Measurements from ENCODE around the gene CDH23. TPM values are rescaled to one million over a fixed set of nuclear protein-coding genes. Genes with fewer than 3 reads are reported as not detected.

Gene CDH23
- total RNA-seq, 1 experiment from 2014 or later, result not detected

GRCh38 chr10:71845410-71846405 lies 449.0 kb downstream of the CDH23 start:
- DNase-seq (no peak), ATAC-seq (no peak)
- H4K20me1 ChIP-seq (ENCODE audit: low read length), result peaks cover 51% of the 10 kb centered on the region
- no peak overlapping the region for H3K27ac ChIP-seq (ENCODE audit: low read length)
- BruUV-seq (replicated peaks), result no TSS peak
- no peak for TF ChIP-seq EZH2 (IDR thresholded peaks at IDR 0.05; ENCODE audit: low read length, unreplicated experiment)
- no peaks in the 10 kb centered on the region for H3K9me3 ChIP-seq (ENCODE audit: low read length)
- H3K27me3 ChIP-seq (ENCODE audit: low read length), result no peaks in the 10 kb centered on the region
- H3K4me1 ChIP-seq (ENCODE audit: insufficient read depth, low read length), result peaks cover 17% of the 10 kb centered on the region; the same call in 1 of the 2 replicates
- H3F3A ChIP-seq (ENCODE audit: low read length, unreplicated experiment), result no peaks in the 10 kb centered on the region
- no peak overlapping the region for H3K4me3 ChIP-seq (ENCODE audit: low read length)
- no peaks in the 10 kb centered on the region for H3K36me3 ChIP-seq (ENCODE audit: low read depth, low read length)
- no peaks in the 10 kb centered on the region for H3K9me2 ChIP-seq (replicated peaks; ENCODE audit: low read length)
- no peak overlapping the region for H3K9ac ChIP-seq (ENCODE audit: low read length)
- intact Hi-C loops (cut with micrococcal nuclease), result no loop called here
- H3K4me2 ChIP-seq (ENCODE audit: low read length), result no peak overlapping the region
- ChIA-PET POLR2A (ENCODE audit: unreplicated experiment) (no interaction called here), CTCF (no interaction called here)
- H3K79me2 ChIP-seq (ENCODE audit: low read length), result peaks cover 99% of the 10 kb centered on the region
- no peak overlapping the region for H2AFZ ChIP-seq (ENCODE audit: low read length)

GRCh38 chr10:71846816-71847215 lies 450.1 kb downstream of the CDH23 start:
- Histone ChIP-seq H4K20me1 (ENCODE audit: low read length) (peaks cover 47% of the 10 kb centered on the region), H3K27ac (ENCODE audit: low read length) (no peak overlapping the region), H3K9me2 (replicated peaks; ENCODE audit: low read length) (no peaks in the 10 kb centered on the region), H3K9me3 (ENCODE audit: low read length) (no peaks in the 10 kb centered on the region), H2AFZ (ENCODE audit: low read length) (no peak overlapping the region), H3K4me2 (ENCODE audit: low read length) (no peak overlapping the region), H3K79me2 (ENCODE audit: low read length) (peaks cover 91% of the 10 kb centered on the region), H3K4me3 (ENCODE audit: low read length) (no peak overlapping the region), H3F3A (ENCODE audit: low read length, unreplicated experiment) (no peaks in the 10 kb centered on the region), H3K36me3 (ENCODE audit: low read depth, low read length) (no peaks in the 10 kb centered on the region), H3K27me3 (ENCODE audit: low read length) (no peaks in the 10 kb centered on the region), H3K4me1 (ENCODE audit: insufficient read depth, low read length) (peaks cover 22% of the 10 kb centered on the region; the same call in 1 of the 2 replicates), H3K9ac (ENCODE audit: low read length) (no peak overlapping the region)
- BruUV-seq (replicated peaks), result no TSS peak
- ChIA-PET POLR2A (ENCODE audit: unreplicated experiment) (no interaction called here), CTCF (interaction anchor here (0.6 kb wide), 1 partner anchor 8 kb away, joined by 4 read pairs; no protein-coding TSS in a partner anchor)
- DNase-seq, result no peak
- TF ChIP-seq EZH2 (IDR thresholded peaks at IDR 0.05; ENCODE audit: low read length, unreplicated experiment), result no peak
- TF ChIP-seq EZH2phosphoT487 (IDR thresholded peaks at IDR 0.05; ENCODE audit: borderline replicate concordance, low read length), result no peak
- no peak for TF ChIP-seq CTCF (conservative IDR thresholded peaks at IDR 0.05; ENCODE audit: low read depth, low read length)
- intact Hi-C loops (cut with micrococcal nuclease), result no loop called here
- no peak for ATAC-seq

GRCh38 chr10:71847418-71847817 lies 450.7 kb downstream of the CDH23 start:
- intact Hi-C loops (cut with micrococcal nuclease), result no loop called here
- POLR2A ChIA-PET (ENCODE audit: unreplicated experiment), result no interaction called here
- no peak for DNase-seq
- BruUV-seq (replicated peaks), result no TSS peak
- H3K4me2 ChIP-seq (ENCODE audit: low read length), result no peak overlapping the region; the same call in 1 of the 2 replicates
- CTCF ChIA-PET, result interaction anchor here (0.6 kb wide), 1 partner anchor 8 kb away, joined by 4 read pairs; no protein-coding TSS in a partner anchor
- no peak overlapping the region for H2AFZ ChIP-seq (ENCODE audit: low read length)
- H3K9ac ChIP-seq (ENCODE audit: low read length), result no peak overlapping the region
- H3K27me3 ChIP-seq (ENCODE audit: low read length), result no peaks in the 10 kb centered on the region
- H4K20me1 ChIP-seq (ENCODE audit: low read length), result peaks cover 47% of the 10 kb centered on the region
- H3K4me3 ChIP-seq (ENCODE audit: low read length), result no peak overlapping the region
- no peaks in the 10 kb centered on the region for H3F3A ChIP-seq (ENCODE audit: low read length, unreplicated experiment)
- peaks cover 22% of the 10 kb centered on the region; the same call in 1 of the 2 replicates for H3K4me1 ChIP-seq (ENCODE audit: insufficient read depth, low read length)
- H3K36me3 ChIP-seq (ENCODE audit: low read depth, low read length), result no peaks in the 10 kb centered on the region
- peaks cover 86% of the 10 kb centered on the region for H3K79me2 ChIP-seq (ENCODE audit: low read length)
- H3K9me3 ChIP-seq (ENCODE audit: low read length), result no peaks in the 10 kb centered on the region
- TF ChIP-seq EZH2 (IDR thresholded peaks at IDR 0.05; ENCODE audit: low read length, unreplicated experiment) (no peak), CTCF (conservative IDR thresholded peaks at IDR 0.05; ENCODE audit: low read depth, low read length) (no peak), EZH2phosphoT487 (IDR thresholded peaks at IDR 0.05; ENCODE audit: borderline replicate concordance, low read length) (no peak)
- no peak for ATAC-seq
- no peaks in the 10 kb centered on the region for H3K9me2 ChIP-seq (replicated peaks; ENCODE audit: low read length)
- no peak overlapping the region for H3K27ac ChIP-seq (ENCODE audit: low read length)
